ENCODE data around the gene SCARB1. TPM values are rescaled to one million over a fixed set of nuclear protein-coding genes. Genes with fewer than 3 reads are reported as not detected.

The SCARB1 gene
- total RNA-seq, 6 experiments from 2014 or later: 128 to 359 (median 214) TPM

DNA sequence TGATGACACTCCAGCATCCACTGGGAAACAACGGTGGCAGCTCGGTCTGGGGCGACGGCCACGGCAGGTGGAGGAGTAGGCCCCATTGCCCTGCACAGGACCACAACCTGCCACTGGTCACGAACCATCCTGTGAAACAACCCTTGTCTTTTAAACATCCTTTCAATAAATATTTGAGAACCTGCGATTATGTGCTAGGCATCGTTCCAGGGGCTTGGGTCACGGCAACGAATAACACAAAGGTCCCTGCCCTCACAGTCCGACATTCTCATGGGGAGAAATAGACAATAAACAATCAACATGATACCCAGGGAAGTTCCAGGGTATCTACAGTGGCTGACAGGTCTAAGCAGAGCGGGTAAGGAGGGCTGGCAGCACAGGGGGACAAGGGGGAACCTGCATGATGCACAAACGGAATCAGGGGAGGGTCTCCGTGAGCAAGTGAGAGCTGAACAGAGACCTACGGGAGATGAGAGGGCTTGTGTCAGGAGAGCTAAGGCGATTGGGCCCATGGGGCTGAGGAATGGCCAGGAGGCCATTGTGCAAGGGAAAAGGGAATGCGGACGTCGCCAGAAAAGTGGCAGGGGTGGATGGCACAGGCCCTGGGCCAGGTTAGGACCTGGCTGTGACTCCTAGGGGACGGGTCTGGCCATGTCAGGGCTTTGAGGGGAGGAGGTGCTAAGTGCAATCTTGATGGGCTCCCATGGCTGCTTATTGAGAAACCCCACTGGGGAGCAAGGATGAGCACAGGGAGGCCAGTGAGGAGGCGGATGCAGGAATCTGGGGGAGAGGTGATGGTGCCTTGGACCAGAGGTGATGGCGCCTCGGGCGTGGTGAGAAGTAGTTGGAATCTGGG lies 9.7 kb downstream of the SCARB1 start:
- H3K4me1 ChIP-seq: peaks cover 3 to 61% (median 30%) of the 10 kb centered on the region in 4 donors
- 32% methylated on average over 17 of the region's 24 CpGs for WGBS (ENCODE audit: insufficient coverage, low coverage, low lambda C conversion rate, missing lambda C conversion rate)
- H3K4me3 ChIP-seq: no peak overlapping the region
- ATAC-seq (peak; percentile 57 to 78 (median 67)), DNase-seq (peak; percentile 78 to 85 (median 81))
- H3K27ac ChIP-seq: peak overlapping the region; percentile 81 to 85 (median 83)
- H3K27me3 ChIP-seq: no peaks in the 10 kb centered on the region
- no peaks in the 10 kb centered on the region for H3K9me3 ChIP-seq
- TF ChIP-seq POLR2A (IDR thresholded peaks at IDR 0.05) (no peak), CTCF (IDR thresholded peaks at IDR 0.05) (no peak)
- intact Hi-C loops (cut with DNase I): no loop called here
- H3K36me3 ChIP-seq: no peaks in the 10 kb centered on the region

DNA sequence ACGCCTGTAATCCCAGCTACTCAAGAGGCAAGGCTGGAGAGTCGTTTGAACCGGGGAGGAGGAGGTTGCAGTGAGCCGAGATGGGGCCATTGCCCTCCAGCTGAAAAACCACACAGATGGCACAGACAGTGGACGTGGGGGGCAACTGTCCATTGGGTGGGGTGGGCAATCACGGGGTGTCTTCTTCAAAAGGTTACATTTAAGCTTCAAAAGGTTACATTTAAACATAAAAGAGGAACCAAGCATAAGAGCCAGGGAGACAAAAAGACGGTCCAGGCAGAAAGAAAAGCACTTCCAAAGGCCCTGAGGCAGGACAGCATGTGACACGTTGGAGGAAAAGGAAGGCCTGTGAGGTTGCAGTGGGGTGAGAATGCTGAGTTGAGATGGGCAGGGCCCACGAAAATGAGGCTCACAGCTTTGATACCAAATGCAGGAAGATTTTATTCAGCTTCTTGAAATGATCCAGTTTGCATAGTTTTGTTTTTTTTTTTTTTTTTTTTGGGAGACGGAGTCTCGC lies 10.7 kb downstream of the SCARB1 start:
- Histone ChIP-seq H3K4me1 (peaks cover 3 to 61% (median 34%) of the 10 kb centered on the region in 4 donors), H3K27me3 (no peaks in the 10 kb centered on the region), H3K27ac (peak overlapping the region; percentile 81 to 85 (median 83)), H3K4me3 (no peak overlapping the region), H3K9me3 (no peaks in the 10 kb centered on the region), H3K36me3 (peaks cover 0 to 4% (median 0%) of the 10 kb centered on the region in 4 donors)
- ATAC-seq (peak in 2 of 4 donors; percentile 3 to 18), DNase-seq (no peak)
- intact Hi-C loops (cut with DNase I): no loop called here
- no peak for TF ChIP-seq POLR2A (IDR thresholded peaks at IDR 0.05)
- TF ChIP-seq CTCF (IDR thresholded peaks at IDR 0.05): no peak
- 42% methylated on average over 9 of the region's 11 CpGs for WGBS (ENCODE audit: insufficient coverage, low coverage, low lambda C conversion rate, missing lambda C conversion rate)

- Histone ChIP-seq H3K27ac (peak overlapping the region; percentile 81 to 85 (median 83)), H3K9me3 (no peaks in the 10 kb centered on the region), H3K4me1 (peaks cover 3 to 67% (median 37%) of the 10 kb centered on the region in 4 donors), H3K4me3 (no peak overlapping the region), H3K36me3 (peaks cover 0 to 4% (median 0%) of the 10 kb centered on the region in 4 donors), H3K27me3 (no peaks in the 10 kb centered on the region)
- no peak for TF ChIP-seq POLR2A (IDR thresholded peaks at IDR 0.05)
- TF ChIP-seq CTCF (IDR thresholded peaks at IDR 0.05): no peak
- intact Hi-C loops (cut with DNase I): no loop called here
- 0% methylated on average over 8 of the region's 13 CpGs for WGBS (ENCODE audit: insufficient coverage, low coverage, low lambda C conversion rate, missing lambda C conversion rate)
- DNase-seq (peak; percentile 85 to 92 (median 87)), ATAC-seq (peak; percentile 55 to 74 (median 68))
Measured at GRCh38 chr12:124852329-124852831, 11.3 kb downstream of the SCARB1 start.

- H3K9me3 ChIP-seq: no peaks in the 10 kb centered on the region
- TF ChIP-seq POLR2A (IDR thresholded peaks at IDR 0.05): no peak
- TF ChIP-seq CTCF (IDR thresholded peaks at IDR 0.05): no peak
- no peak overlapping the region for H3K4me3 ChIP-seq
- H3K27ac ChIP-seq: peak overlapping the region in 1 of 3 donors; percentile 81
- no peaks in the 10 kb centered on the region for H3K27me3 ChIP-seq
- H3K4me1 ChIP-seq: peaks cover 3 to 69% (median 37%) of the 10 kb centered on the region in 4 donors
- intact Hi-C loops (cut with DNase I): no loop called here
- peaks cover 0 to 4% (median 0%) of the 10 kb centered on the region in 4 donors for H3K36me3 ChIP-seq
- DNase-seq (no peak), ATAC-seq (no peak)
- 69% methylated on average over 6 of the region's 8 CpGs for WGBS (ENCODE audit: insufficient coverage, low coverage, low lambda C conversion rate, missing lambda C conversion rate)
Measured at GRCh38 chr12:124851342-124851741, 12.3 kb downstream of the SCARB1 start.

All from right lobe of liver (tissue), 6 donors.